ENCODE measurements around the gene CALCOCO2. TPM values are rescaled to one million over a fixed set of nuclear protein-coding genes. Genes with fewer than 3 reads are reported as not detected.
A peak's percentile ranks its signal among the peaks of the same experiment; 100 is the strongest.

Gene CALCOCO2
- total and polyA plus RNA-seq, 10 of the 15 experiments (the other 5 are each of a cell fraction or from before 2014, with no cell fraction given) = 20.2 to 138 (median 53.1) TPM

- TF ChIP-seq BCL3 (IDR thresholded peaks at IDR 0.05; ENCODE audit: borderline replicate concordance, insufficient read depth, low read depth, low read length, poor library complexity, severe bottlenecking) (no peak), RELB (IDR thresholded peaks at IDR 0.05; ENCODE audit: low read depth) (peak; percentile 97), RELA (IDR thresholded peaks at IDR 0.05; ENCODE audit: borderline replicate concordance, partially characterized antibody) (peak; percentile 86), MEF2B (IDR thresholded peaks at IDR 0.05; ENCODE audit: partially characterized antibody, poor library complexity, severe bottlenecking) (peak; percentile 31), HCFC1 (IDR thresholded peaks at IDR 0.05; ENCODE audit: low read length) (no peak), SUPT20H (IDR thresholded peaks at IDR 0.05; ENCODE audit: borderline replicate concordance, control insufficient read depth, low read depth, low read length) (no peak), ZSCAN29 (IDR thresholded peaks at IDR 0.05) (no peak), HDGF (IDR thresholded peaks at IDR 0.05) (no peak), NR2C1 (IDR thresholded peaks at IDR 0.05) (no peak), SMC3 (IDR thresholded peaks at IDR 0.05; ENCODE audit: borderline replicate concordance, low read length) (no peak), NR2C2 (IDR thresholded peaks at IDR 0.05; ENCODE audit: borderline replicate concordance, control insufficient read depth, insufficient read length, low read depth) (no peak), ZBTB40 (IDR thresholded peaks at IDR 0.05; ENCODE audit: borderline replicate concordance) (no peak), MTA2 (IDR thresholded peaks at IDR 0.05; ENCODE audit: low read depth) (peak; percentile 62), ZBTB4 (CRISPR knock-in tag; IDR thresholded peaks at IDR 0.05) (no peak), ZNF274 (IDR thresholded peaks at IDR 0.05; ENCODE audit: insufficient read depth, insufficient read length) (no peak), CEBPZ (IDR thresholded peaks at IDR 0.05; ENCODE audit: low read depth, low read length) (no peak)
These were observed 4.1 kb downstream of the CALCOCO2 start (continued) for GRCh38 chr17:48834973-48835372.
